IMR-90 (cell line): Measurements from ENCODE around the gene CALD1. TPM values are rescaled to one million over a fixed set of nuclear protein-coding genes. Genes with fewer than 3 reads are reported as not detected.

Experiments used
- ATAC-seq: fragments of 200-7000 bp; cut with Tn5 transposase; 2 replicates; pipeline ENCODE4 v1.9.1; 2020; ENCODE audit warnings: low read depth, mild to moderate bottlenecking, moderate library complexity
- BruUV-seq: library from RNA; stranded (reverse); fragments of 400-500 nt; replicated peaks from 2 replicates; lab custom pipeline; 2021; lab: Mats Ljungman, UMichigan
- CTCF ChIA-PET: fragments of 300-600 bp; formaldehyde crosslinking; extraction: SDS; loops from one replicate; lab custom pipeline; 2021; ENCODE audit warnings: antibody characterized with exemption; lab: Yijun Ruan, JAX
- POLR2A ChIA-PET: fragments of 300-600 bp; sonication (Branson Sonifier 250); formaldehyde crosslinking; loops from one replicate; lab custom pipeline; 2022; ENCODE audit warnings: antibody characterized with exemption; ENCODE audit not compliant: unreplicated experiment; lab: Charles Lee
- DNase-seq: peaks from one replicate; pipeline ENCODE4 v3.0.0; 2013
- H2AFZ ChIP-seq: replicated peaks from 2 replicates; pipeline ENCODE3; 2013; ENCODE audit warnings: low read length, mild to moderate bottlenecking; ENCODE audit not compliant: poor library complexity
- H2AK5ac ChIP-seq: 2 replicates; pipeline ENCODE4 v1.6.1; 2013; ENCODE audit warnings: low read depth, low read length, inconsistent platforms
- H2AK9ac ChIP-seq: replicated peaks from 2 replicates; pipeline ENCODE3; 2013; ENCODE audit warnings: mild to moderate bottlenecking, low read depth, low read length, moderate library complexity; ENCODE audit not compliant: poor library complexity
- H2BK120ac ChIP-seq: 2 replicates; pipeline ENCODE4 v1.6.1; 2013; ENCODE audit warnings: low read depth, low read length, inconsistent platforms
- H2BK15ac ChIP-seq: 3 replicates; pipeline ENCODE4 v1.6.1; 2013; ENCODE audit warnings: low read depth, low read length, inconsistent platforms
- H2BK20ac ChIP-seq: 2 replicates; pipeline ENCODE4 v1.6.1; 2013; ENCODE audit warnings: low read depth, mild to moderate bottlenecking, inconsistent platforms, low read length, moderate library complexity
- H2BK5ac ChIP-seq: 2 replicates; pipeline ENCODE4 v1.6.1; 2013; ENCODE audit warnings: mild to moderate bottlenecking, low read depth, low read length, inconsistent platforms; ENCODE audit not compliant: poor library complexity, severe bottlenecking
- H3K14ac ChIP-seq: replicated peaks from 2 replicates; pipeline ENCODE4 v1.6.1; 2013; ENCODE audit warnings: low read depth, low read length, inconsistent platforms
- H3K18ac ChIP-seq: 2 replicates; pipeline ENCODE4 v1.6.1; 2013; ENCODE audit warnings: low read depth, low read length, control low read depth
- H3K23ac ChIP-seq: 2 replicates; pipeline ENCODE4 v1.6.1; 2013; ENCODE audit warnings: low read depth, low read length, inconsistent platforms
- H3K27ac ChIP-seq: 2 replicates; pipeline ENCODE4 v1.5.1; 2013; ENCODE audit warnings: mild to moderate bottlenecking, control low read depth, low read length; ENCODE audit not compliant: insufficient read depth
- H3K27me3 ChIP-seq: 2 replicates; pipeline ENCODE4 v1.6.1; 2013; ENCODE audit warnings: low read length; ENCODE audit not compliant: control insufficient read depth, insufficient read depth
- H3K36me3 ChIP-seq: 2 replicates; pipeline ENCODE4 v1.6.1; 2013; ENCODE audit warnings: low read length, mixed read lengths; ENCODE audit not compliant: control insufficient read depth, insufficient read depth
- H3K4ac ChIP-seq: 2 replicates; pipeline ENCODE4 v1.6.1; 2013; ENCODE audit warnings: low read depth, low read length, inconsistent platforms
- H3K4me1 ChIP-seq: 2 replicates; pipeline ENCODE4 v1.6.1; 2013; ENCODE audit warnings: low read length, mixed read lengths; ENCODE audit not compliant: control insufficient read depth, insufficient read depth
- H3K4me2 ChIP-seq: 2 replicates; pipeline ENCODE4 v1.6.1; 2013; ENCODE audit warnings: low read depth, mild to moderate bottlenecking, control low read depth, low read length, moderate library complexity
- H3K4me3 ChIP-seq: 2 replicates; pipeline ENCODE4 v1.5.1; 2013; ENCODE audit warnings: low read depth, mild to moderate bottlenecking, control low read depth, low read length, moderate library complexity; ENCODE audit not compliant: insufficient read depth
- H3K56ac ChIP-seq: 2 replicates; pipeline ENCODE4 v1.6.1; 2013; ENCODE audit warnings: low read length, inconsistent platforms; ENCODE audit not compliant: insufficient read depth; ENCODE audit errors: extremely low read depth
- H3K79me1 ChIP-seq, 2 experiments: 2 replicates each; pipeline ENCODE4 v1.6.1; 2013; ENCODE audit warnings: low read length in 2 of 2, inconsistent platforms in 1 of 2, low read depth in 1 of 2
- H3K9ac ChIP-seq: 2 replicates; pipeline ENCODE4 v1.6.1; 2013; ENCODE audit warnings: low read depth, low read length, control low read depth
- H3K9me1 ChIP-seq: 2 replicates; pipeline ENCODE4 v1.6.1; 2013; ENCODE audit warnings: low read length, inconsistent platforms; ENCODE audit not compliant: insufficient read depth
- H3K9me3 ChIP-seq: 2 replicates; pipeline ENCODE4 v1.6.1; 2013; ENCODE audit warnings: low read length; ENCODE audit not compliant: control insufficient read depth, insufficient read depth
- H4K20me1 ChIP-seq: 2 replicates; pipeline ENCODE4 v1.6.1; 2013; ENCODE audit warnings: low read length, inconsistent platforms; ENCODE audit not compliant: insufficient read depth
- H4K5ac ChIP-seq: 2 replicates; pipeline ENCODE4 v1.6.1; 2013; ENCODE audit warnings: mild to moderate bottlenecking, low read depth, low read length, control low read depth
- H4K8ac ChIP-seq, 2 experiments: 2 replicates each; pipeline ENCODE4 v1.6.1; 2013; ENCODE audit warnings: low read depth in 2 of 2, low read length in 2 of 2, control low read depth in 1 of 2, inconsistent platforms in 1 of 2
- H4K91ac ChIP-seq: 2 replicates; pipeline ENCODE4 v1.6.1; 2013; ENCODE audit warnings: low read depth, low read length, inconsistent platforms; ENCODE audit not compliant: insufficient read depth
- BHLHE40 ChIP-seq: fragments of 150-350 bp; IDR thresholded peaks from 2 replicates; pipeline ENCODE4 v1.6.1; 2016; ENCODE audit warnings: mild to moderate bottlenecking, low read depth, low read length
- CEBPB ChIP-seq: IDR thresholded peaks from 2 replicates; pipeline ENCODE4 v1.6.1; 2012; ENCODE audit warnings: low read depth, low read length, improper control_type of control experiment
- CHD1 ChIP-seq: IDR thresholded peaks from 2 replicates; pipeline ENCODE4 v1.6.1; 2012; ENCODE audit warnings: low read depth, low read length, improper control_type of control experiment
- FOS ChIP-seq: fragments of 150-350 bp; IDR thresholded peaks from 2 replicates; pipeline ENCODE4 v1.6.1; 2016; ENCODE audit warnings: low read depth, low read length
- MAFK ChIP-seq: IDR thresholded peaks from 2 replicates; pipeline ENCODE4 v1.6.1; 2012; ENCODE audit warnings: low read depth, low read length, improper control_type of control experiment
- MAZ ChIP-seq: IDR thresholded peaks from 2 replicates; pipeline ENCODE4 v1.6.1; 2012; ENCODE audit warnings: low read depth, mild to moderate bottlenecking, low read length, improper control_type of control experiment, moderate library complexity, borderline replicate concordance
- MXI1 ChIP-seq: IDR thresholded peaks from 2 replicates; pipeline ENCODE4 v1.6.1; 2012; ENCODE audit warnings: low read depth, mild to moderate bottlenecking, low read length, moderate library complexity, borderline replicate concordance
- NFE2L2 ChIP-seq: fragments of 150-350 bp; IDR thresholded peaks from 2 replicates; pipeline ENCODE4 v1.6.1; 2016; ENCODE audit warnings: low read depth, mild to moderate bottlenecking, low read length
- POLR2A ChIP-seq: IDR thresholded peaks from 2 replicates; pipeline ENCODE4 v1.6.1; 2012; ENCODE audit warnings: mild to moderate bottlenecking, low read depth, low read length
- RAD21 ChIP-seq: IDR thresholded peaks from 2 replicates; pipeline ENCODE4 v1.6.1; 2012; ENCODE audit warnings: low read length, improper control_type of control experiment
- RCOR1 ChIP-seq: IDR thresholded peaks from 2 replicates; pipeline ENCODE4 v1.6.1; 2012; ENCODE audit warnings: mild to moderate bottlenecking, low read length, improper control_type of control experiment; ENCODE audit not compliant: insufficient replicate concordance
- RFX5 ChIP-seq: IDR thresholded peaks from 2 replicates; pipeline ENCODE4 v1.8.0; 2012; ENCODE audit warnings: low read depth, mild to moderate bottlenecking, low read length, moderate library complexity
- SMC3 ChIP-seq: fragments of 150-350 bp; IDR thresholded peaks from 2 replicates; pipeline ENCODE4 v1.6.1; 2016; ENCODE audit warnings: low read depth, mild to moderate bottlenecking, antibody characterized with exemption, low read length, moderate library complexity
- dilution Hi-C: fragments of 300-500 bp; cut with HindIII; formaldehyde crosslinking; loops from one replicate; pipeline ENCODE4 v1.14.3; 2018; ENCODE audit warnings: low sequenced_read_pairs; ENCODE audit not compliant: unreplicated experiment
- in situ Hi-C: fragments of 300-500 bp; cut with MboI; formaldehyde crosslinking; loops from 3 replicates; pipeline ENCODE4 v1.14.3; 2019; ENCODE audit warnings: low sequenced_read_pairs, inconsistent platforms, mixed read lengths
- intact Hi-C: fragments of 100-400 bp; cut with micrococcal nuclease; formaldehyde crosslinking; loops from 2 replicates; pipeline ENCODE4 v1.10.0; 2022
- polyA plus RNA-seq, 3 experiments: library from polyadenylated mRNA; depleted of rRNA; stranded (reverse); fragments of >200 nt; gene quantifications; 2 replicates each; pipeline ENCODE4 v1.2.3, GENCODE V29; 2012; ENCODE audit warnings: low replicate concordance in 1 of 3
- total RNA-seq: library from RNA; depleted of rRNA; stranded (reverse); fragments of >200 nt; gene quantifications from 2 replicates; pipeline ENCODE4 v1.2.3, GENCODE V29; 2012
- TF ChIP-seq, protein P1 (sequence below): fragments of 150-350 bp; IDR thresholded peaks from 2 replicates; pipeline ENCODE4 v1.6.1; 2017; ENCODE audit warnings: mild to moderate bottlenecking, antibody characterized with exemption, low read length, low read depth
- TF ChIP-seq, protein P2 (sequence below): conservative IDR thresholded peaks from 2 replicates; pipeline ENCODE4 v1.5.1; 2012; ENCODE audit warnings: mild to moderate bottlenecking, low read depth, low read length, improper control_type of control experiment
- TF ChIP-seq, protein P3 (sequence below): fragments of 150-350 bp; IDR thresholded peaks from 2 replicates; pipeline ENCODE4 v1.6.1; 2016; ENCODE audit warnings: low read depth, mild to moderate bottlenecking, low read length, moderate library complexity, borderline replicate concordance

The CALD1 gene
- total and polyA plus RNA-seq, 2 of the 4 experiments (the other 2 are of a cell fraction): 375 to 487 TPM

DNA sequence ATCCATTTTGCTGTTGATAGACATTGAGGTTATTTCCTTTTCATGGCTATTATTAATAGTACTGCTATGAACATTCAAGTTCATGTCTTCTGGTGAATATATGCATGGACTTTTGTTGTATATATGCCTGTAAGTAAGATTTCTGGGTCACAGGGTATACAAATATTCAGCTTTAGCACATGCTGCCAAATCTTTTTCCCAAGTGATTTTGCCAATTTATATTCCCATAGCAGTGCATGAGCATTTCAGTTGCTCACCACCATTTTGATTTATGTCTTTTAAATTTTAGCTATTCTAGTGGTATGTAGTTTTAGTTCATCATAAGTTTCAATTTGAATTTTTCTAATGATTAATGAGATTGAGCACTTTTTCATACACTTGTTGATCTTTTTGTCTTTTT is 59.9 kb downstream of the CALD1 start:
- H3K27me3 ChIP-seq: no peaks in the 10 kb centered on the region
- peaks cover 21% of the 10 kb centered on the region for H3K9me1 ChIP-seq
- no peak overlapping the region for H2AK5ac ChIP-seq
- H2AFZ ChIP-seq: no peak overlapping the region
- H3K4me3 ChIP-seq: no peak overlapping the region
- H3K36me3 ChIP-seq: peaks cover 13% of the 10 kb centered on the region
- H3K4ac ChIP-seq: no peak overlapping the region
- H2BK5ac ChIP-seq: peak overlapping the region; percentile 22
- TF ChIP-seq RCOR1: no peak
- TF ChIP-seq, protein P1, sequence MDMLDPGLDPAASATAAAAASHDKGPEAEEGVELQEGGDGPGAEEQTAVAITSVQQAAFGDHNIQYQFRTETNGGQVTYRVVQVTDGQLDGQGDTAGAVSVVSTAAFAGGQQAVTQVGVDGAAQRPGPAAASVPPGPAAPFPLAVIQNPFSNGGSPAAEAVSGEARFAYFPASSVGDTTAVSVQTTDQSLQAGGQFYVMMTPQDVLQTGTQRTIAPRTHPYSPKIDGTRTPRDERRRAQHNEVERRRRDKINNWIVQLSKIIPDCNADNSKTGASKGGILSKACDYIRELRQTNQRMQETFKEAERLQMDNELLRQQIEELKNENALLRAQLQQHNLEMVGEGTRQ: no peak
- TF ChIP-seq, protein P2, sequence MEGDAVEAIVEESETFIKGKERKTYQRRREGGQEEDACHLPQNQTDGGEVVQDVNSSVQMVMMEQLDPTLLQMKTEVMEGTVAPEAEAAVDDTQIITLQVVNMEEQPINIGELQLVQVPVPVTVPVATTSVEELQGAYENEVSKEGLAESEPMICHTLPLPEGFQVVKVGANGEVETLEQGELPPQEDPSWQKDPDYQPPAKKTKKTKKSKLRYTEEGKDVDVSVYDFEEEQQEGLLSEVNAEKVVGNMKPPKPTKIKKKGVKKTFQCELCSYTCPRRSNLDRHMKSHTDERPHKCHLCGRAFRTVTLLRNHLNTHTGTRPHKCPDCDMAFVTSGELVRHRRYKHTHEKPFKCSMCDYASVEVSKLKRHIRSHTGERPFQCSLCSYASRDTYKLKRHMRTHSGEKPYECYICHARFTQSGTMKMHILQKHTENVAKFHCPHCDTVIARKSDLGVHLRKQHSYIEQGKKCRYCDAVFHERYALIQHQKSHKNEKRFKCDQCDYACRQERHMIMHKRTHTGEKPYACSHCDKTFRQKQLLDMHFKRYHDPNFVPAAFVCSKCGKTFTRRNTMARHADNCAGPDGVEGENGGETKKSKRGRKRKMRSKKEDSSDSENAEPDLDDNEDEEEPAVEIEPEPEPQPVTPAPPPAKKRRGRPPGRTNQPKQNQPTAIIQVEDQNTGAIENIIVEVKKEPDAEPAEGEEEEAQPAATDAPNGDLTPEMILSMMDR: no peak
- no peak for TF ChIP-seq RFX5
- no peak for TF ChIP-seq SMC3
- TF ChIP-seq POLR2A: no peak
- no peak for TF ChIP-seq RAD21
- no peak for TF ChIP-seq BHLHE40
- TF ChIP-seq CHD1: no peak
- TF ChIP-seq, protein P3, sequence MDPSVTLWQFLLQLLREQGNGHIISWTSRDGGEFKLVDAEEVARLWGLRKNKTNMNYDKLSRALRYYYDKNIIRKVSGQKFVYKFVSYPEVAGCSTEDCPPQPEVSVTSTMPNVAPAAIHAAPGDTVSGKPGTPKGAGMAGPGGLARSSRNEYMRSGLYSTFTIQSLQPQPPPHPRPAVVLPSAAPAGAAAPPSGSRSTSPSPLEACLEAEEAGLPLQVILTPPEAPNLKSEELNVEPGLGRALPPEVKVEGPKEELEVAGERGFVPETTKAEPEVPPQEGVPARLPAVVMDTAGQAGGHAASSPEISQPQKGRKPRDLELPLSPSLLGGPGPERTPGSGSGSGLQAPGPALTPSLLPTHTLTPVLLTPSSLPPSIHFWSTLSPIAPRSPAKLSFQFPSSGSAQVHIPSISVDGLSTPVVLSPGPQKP: no peak
- no peak for TF ChIP-seq NFE2L2
- no peak for TF ChIP-seq MAZ
- TF ChIP-seq MXI1: no peak
- no peak for TF ChIP-seq MAFK
- TF ChIP-seq FOS: no peak
- no peak for TF ChIP-seq CEBPB
- no peak overlapping the region for H2BK20ac ChIP-seq
- CTCF ChIA-PET: interaction anchor here (0.7 kb wide), 1 partner anchor 44 kb away, joined by 3 read pairs; no protein-coding TSS in a partner anchor
- no peak overlapping the region for H4K5ac ChIP-seq
- peaks cover 19% of the 10 kb centered on the region for H3K4me1 ChIP-seq
- in situ Hi-C loops (no loop called here), intact Hi-C loops (no loop called here), dilution Hi-C loops (no loop called here)
- H2BK120ac ChIP-seq: no peak overlapping the region
- H2BK15ac ChIP-seq: no peak overlapping the region
- no peak overlapping the region for H3K23ac ChIP-seq
- no peak overlapping the region for H2AK9ac ChIP-seq
- peaks cover 88% of the 10 kb centered on the region for H4K20me1 ChIP-seq
- ATAC-seq (no peak), DNase-seq (no peak)
- no peak overlapping the region for H3K56ac ChIP-seq
- H3K9me3 ChIP-seq: no peaks in the 10 kb centered on the region
- no peak overlapping the region for H3K27ac ChIP-seq
- POLR2A ChIA-PET: no interaction called here
- peaks cover 13 to 75% of the 10 kb centered on the region in 2 experiments for H3K79me1 ChIP-seq
- no peak overlapping the region for H3K18ac ChIP-seq
- H3K9ac ChIP-seq: no peak overlapping the region
- no peak overlapping the region for H3K14ac ChIP-seq
- no peak overlapping the region for H4K91ac ChIP-seq
- H3K4me2 ChIP-seq: no peak overlapping the region
- BruUV-seq: no TSS peak
- H4K8ac ChIP-seq: no peak overlapping the region
